Gastrocnemius medialis (tissue), 4 donors: Measurements from ENCODE around the gene GSTM3. TPM values are rescaled to one million over a fixed set of nuclear protein-coding genes. Genes with fewer than 3 reads are reported as not detected.

Source experiments
- ATAC-seq, 2 donors: fragments of 150-250 bp; one replicate each; pipeline ENCODE4 v1.9.1; 2016
- DNase-seq, 2 donors: peaks; one replicate each; pipeline ENCODE4 v3.0.0-alpha.2; 2019
- H3K27ac ChIP-seq, 4 donors: fragments of 200-600 bp; sonication (generic); 1 replicate in 1 of 4; 2 replicates in 3 of 4; pipeline ENCODE4 v1.5.1; 2016 to 2018; ENCODE audit warnings: mild to moderate bottlenecking in 2 of 4, moderate library complexity in 1 of 4
- H3K27me3 ChIP-seq, 3 donors: fragments of 200-600 bp; sonication (generic) in 2 of 3; 1 replicate in 1 of 3; 2 replicates in 2 of 3; pipeline versions ENCODE4 v1.5.1 to v1.6.0; 2016 to 2019; ENCODE audit warnings: mild to moderate bottlenecking in 1 of 3, moderate library complexity in 1 of 3
- H3K36me3 ChIP-seq, 2 donors: fragments of 200-600 bp; sonication (generic) in 1 of 2; one replicate each; pipeline ENCODE4 v1.5.1; 2017 to 2018
- H3K4me1 ChIP-seq, 2 donors: fragments of 200-600 bp; sonication (generic) in 1 of 2; one replicate each; pipeline ENCODE4 v1.5.1; 2016 to 2017; ENCODE audit warnings: mild to moderate bottlenecking in 2 of 2
- H3K4me3 ChIP-seq, 4 donors: fragments of 200-600 bp; sonication (generic) in 3 of 4; 1 replicate in 1 of 4; 2 replicates in 3 of 4; pipeline ENCODE4 v1.5.1; 2016 to 2019; ENCODE audit warnings: mild to moderate bottlenecking in 2 of 4
- H3K9me3 ChIP-seq, 3 donors: fragments of 200-600 bp; sonication (generic) in 2 of 3; 1 replicate in 1 of 3; 2 replicates in 2 of 3; pipeline ENCODE4 v1.5.1; 2016 to 2019
- POLR2A ChIP-seq, 2 donors: fragments of 450-650 bp; IDR thresholded peaks; one replicate each; pipeline ENCODE4 v1.6.1; 2017; ENCODE audit warnings: antibody characterized with exemption in 2 of 2, mild to moderate bottlenecking in 2 of 2, moderate library complexity in 2 of 2
- in situ Hi-C, 4 donors: fragments of 200-750 bp; cut with MboI; loops; one replicate each; pipeline versions ENCODE4 v1.15.0 to v1.8.0; 2017; ENCODE audit warnings: low sequenced_read_pairs in 4 of 4
- intact Hi-C: fragments of 100-400 bp; cut with DNase I; formaldehyde crosslinking; loops from one replicate; pipeline ENCODE4 v1.15.1; 2023; ENCODE audit warnings: low total_unique reads
- total RNA-seq, 4 donors: library from RNA; depleted of rRNA; stranded (reverse); fragments of >200 nt; gene quantifications; one replicate each; pipeline versions ENCODE4 v1.1.0 to v1.2.3, GENCODE V29; 2016
- TF ChIP-seq, protein P1 (sequence below), 5 experiments: fragments of 450-650 bp in 3 of 5; fragments of 200-600 bp in 2 of 5; sonication (generic) in 2 of 5; IDR thresholded peaks in 4 of 5; conservative IDR thresholded peaks in 1 of 5; 1 replicate in 4 of 5; 2 replicates in 1 of 5; pipeline ENCODE4 v1.5.1; 2016 to 2019; ENCODE audit warnings: antibody characterized with exemption in 5 of 5, mild to moderate bottlenecking in 3 of 5, moderate library complexity in 3 of 5

Gene GSTM3
- total RNA-seq, 4 donors from 2014 or later, result 54.2 to 85.6 (median 71.8) TPM

DNA sequence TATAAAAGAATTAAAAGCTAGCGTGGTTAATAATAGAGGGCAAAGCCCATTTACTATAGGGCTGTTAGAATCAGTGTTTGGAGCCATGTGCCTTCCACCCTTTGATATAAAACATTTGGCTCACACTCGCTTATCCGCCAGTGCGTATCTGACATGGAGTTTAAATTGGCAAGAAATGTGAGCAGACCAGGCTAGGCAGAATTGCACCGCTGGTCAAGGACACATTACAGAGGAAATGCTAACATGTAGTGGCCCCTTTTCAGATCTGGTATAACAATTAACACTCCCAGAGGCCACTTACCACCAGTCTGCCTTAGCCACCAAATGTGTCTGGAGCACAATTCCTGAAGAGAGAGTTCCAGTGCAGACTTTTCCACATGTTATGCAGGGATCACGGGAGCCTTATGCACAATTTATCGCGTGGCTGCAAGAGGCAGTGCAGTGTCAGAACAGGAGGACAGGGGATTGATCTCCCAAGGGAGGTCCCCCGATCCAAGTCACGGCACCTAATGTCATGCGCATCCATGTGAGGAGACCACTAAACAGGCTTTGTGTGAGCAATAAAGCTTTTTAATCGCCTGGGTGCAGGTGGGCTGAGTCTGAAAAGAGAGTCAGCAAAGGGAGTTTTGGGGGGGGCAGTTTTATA is 14.0 kb downstream of the GSTM3 start:
- Histone ChIP-seq H3K9me3 (no peaks in the 10 kb centered on the region), H3K36me3 (no peaks in the 10 kb centered on the region), H3K27me3 (no peaks in the 10 kb centered on the region), H3K27ac (no peak overlapping the region), H3K4me3 (no peak overlapping the region), H3K4me1 (no peaks in the 10 kb centered on the region)
- ATAC-seq, result no peak
- DNase-seq, result no peak
- in situ Hi-C loops, result no loop called here
- TF ChIP-seq, protein P1, sequence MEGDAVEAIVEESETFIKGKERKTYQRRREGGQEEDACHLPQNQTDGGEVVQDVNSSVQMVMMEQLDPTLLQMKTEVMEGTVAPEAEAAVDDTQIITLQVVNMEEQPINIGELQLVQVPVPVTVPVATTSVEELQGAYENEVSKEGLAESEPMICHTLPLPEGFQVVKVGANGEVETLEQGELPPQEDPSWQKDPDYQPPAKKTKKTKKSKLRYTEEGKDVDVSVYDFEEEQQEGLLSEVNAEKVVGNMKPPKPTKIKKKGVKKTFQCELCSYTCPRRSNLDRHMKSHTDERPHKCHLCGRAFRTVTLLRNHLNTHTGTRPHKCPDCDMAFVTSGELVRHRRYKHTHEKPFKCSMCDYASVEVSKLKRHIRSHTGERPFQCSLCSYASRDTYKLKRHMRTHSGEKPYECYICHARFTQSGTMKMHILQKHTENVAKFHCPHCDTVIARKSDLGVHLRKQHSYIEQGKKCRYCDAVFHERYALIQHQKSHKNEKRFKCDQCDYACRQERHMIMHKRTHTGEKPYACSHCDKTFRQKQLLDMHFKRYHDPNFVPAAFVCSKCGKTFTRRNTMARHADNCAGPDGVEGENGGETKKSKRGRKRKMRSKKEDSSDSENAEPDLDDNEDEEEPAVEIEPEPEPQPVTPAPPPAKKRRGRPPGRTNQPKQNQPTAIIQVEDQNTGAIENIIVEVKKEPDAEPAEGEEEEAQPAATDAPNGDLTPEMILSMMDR (IDR thresholded peaks at IDR 0.05 in 4 of 5, conservative IDR thresholded peaks at IDR 0.05 in 1 of 5), result no peak
- no peak for TF ChIP-seq POLR2A (IDR thresholded peaks at IDR 0.05)
- intact Hi-C loops, result no loop called here

DNA sequence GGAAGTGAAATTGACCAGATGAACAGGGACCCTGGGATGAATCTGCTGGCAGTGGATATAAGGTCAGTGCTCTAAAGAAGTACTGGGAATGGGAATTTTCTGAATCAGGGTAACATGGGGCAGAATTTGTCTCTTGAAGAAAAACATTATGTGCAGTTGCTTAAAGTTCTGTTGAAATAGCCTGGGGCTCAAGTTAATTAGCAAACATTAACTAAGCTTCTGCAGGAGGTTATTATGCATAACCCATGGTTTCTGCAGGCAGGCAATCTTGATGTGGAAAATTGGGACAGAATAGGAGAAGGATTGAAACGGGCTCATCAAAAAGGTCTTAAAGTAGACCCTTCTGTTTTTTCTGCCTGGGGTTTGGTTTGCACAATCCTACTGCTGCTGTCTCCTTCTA is 14.8 kb downstream of the GSTM3 start:
- in situ Hi-C loops, result no loop called here
- Histone ChIP-seq H3K9me3 (no peaks in the 10 kb centered on the region), H3K4me3 (no peak overlapping the region), H3K27me3 (no peaks in the 10 kb centered on the region), H3K36me3 (no peaks in the 10 kb centered on the region), H3K4me1 (no peaks in the 10 kb centered on the region), H3K27ac (no peak overlapping the region)
- DNase-seq (no peak), ATAC-seq (no peak)
- intact Hi-C loops, result no loop called here
- TF ChIP-seq POLR2A (IDR thresholded peaks at IDR 0.05), result no peak
- TF ChIP-seq, protein P1 (IDR thresholded peaks at IDR 0.05 in 4 of 5, conservative IDR thresholded peaks at IDR 0.05 in 1 of 5), result no peak

DNA sequence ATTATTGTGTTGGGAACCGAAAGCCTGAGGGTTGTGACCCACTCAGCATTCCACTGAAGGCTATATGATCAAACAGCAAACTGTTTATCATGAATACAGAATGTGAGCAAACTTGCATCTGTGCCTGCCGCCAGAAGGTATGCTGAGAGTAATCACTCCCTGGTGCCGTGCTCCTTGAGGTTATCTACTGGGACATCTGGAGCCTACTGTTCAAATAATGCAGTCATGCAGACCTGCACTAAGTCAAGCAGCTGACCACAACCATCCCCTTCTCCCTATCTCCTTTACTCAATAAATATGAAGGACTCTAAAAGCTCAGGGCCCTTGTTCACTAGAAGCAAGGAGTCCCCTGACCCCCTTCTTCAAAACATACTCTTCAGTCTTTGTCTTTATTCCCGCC is 15.3 kb downstream of the GSTM3 start:
- ATAC-seq (no peak), DNase-seq (no peak)
- H3K27me3 ChIP-seq, result no peaks in the 10 kb centered on the region
- H3K4me3 ChIP-seq, result no peak overlapping the region
- TF ChIP-seq POLR2A (IDR thresholded peaks at IDR 0.05), result no peak
- TF ChIP-seq, protein P1 (IDR thresholded peaks at IDR 0.05 in 4 of 5, conservative IDR thresholded peaks at IDR 0.05 in 1 of 5), result no peak
- no peaks in the 10 kb centered on the region for H3K36me3 ChIP-seq
- H3K9me3 ChIP-seq, result no peaks in the 10 kb centered on the region
- no peaks in the 10 kb centered on the region for H3K4me1 ChIP-seq
- H3K27ac ChIP-seq, result no peak overlapping the region
- in situ Hi-C loops, result no loop called here
- intact Hi-C loops, result no loop called here

DNA sequence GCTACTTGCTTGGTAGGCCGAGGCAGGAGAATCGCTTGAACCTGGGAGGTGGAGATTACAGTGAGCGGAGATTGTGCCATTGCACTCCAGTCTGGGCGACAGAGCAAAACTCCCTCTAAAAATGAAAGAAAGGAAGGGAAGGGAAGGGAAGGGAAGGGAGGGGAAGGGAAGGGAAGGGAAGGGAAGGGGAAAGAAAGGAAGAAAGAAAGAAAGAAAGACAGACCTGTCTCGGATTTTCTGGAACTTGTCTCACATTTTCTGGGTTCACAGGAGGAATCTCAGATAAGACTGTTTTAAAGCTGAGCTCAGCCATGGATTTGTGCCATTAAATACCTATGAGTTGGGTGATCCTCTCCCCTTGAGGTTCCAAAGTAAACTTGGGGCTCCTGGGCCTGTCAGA is 15.9 kb downstream of the GSTM3 start:
- Histone ChIP-seq H3K9me3 (no peaks in the 10 kb centered on the region), H3K36me3 (no peaks in the 10 kb centered on the region), H3K27me3 (no peaks in the 10 kb centered on the region), H3K27ac (no peak overlapping the region), H3K4me1 (no peaks in the 10 kb centered on the region), H3K4me3 (no peak overlapping the region)
- DNase-seq (no peak), ATAC-seq (no peak)
- no peak for TF ChIP-seq POLR2A (IDR thresholded peaks at IDR 0.05)
- TF ChIP-seq, protein P1 (IDR thresholded peaks at IDR 0.05 in 4 of 5, conservative IDR thresholded peaks at IDR 0.05 in 1 of 5), result no peak
- in situ Hi-C loops (no loop called here), intact Hi-C loops (no loop called here)
